Bladder microvascular endothelial cell (primary cell): ENCODE data around the gene ZNF625. TPM values are rescaled to one million over a fixed set of nuclear protein-coding genes. Genes with fewer than 3 reads are reported as not detected.

Experiments
- total RNA-seq: library from RNA; depleted of rRNA; stranded (reverse); fragments of >200 nt; gene quantifications from 2 replicates; pipeline ENCODE4 v1.2.3, GENCODE V29; 2014

ZNF625 gene
- total RNA-seq: 6.8 and 12.3 TPM in 2 replicates

DNA sequence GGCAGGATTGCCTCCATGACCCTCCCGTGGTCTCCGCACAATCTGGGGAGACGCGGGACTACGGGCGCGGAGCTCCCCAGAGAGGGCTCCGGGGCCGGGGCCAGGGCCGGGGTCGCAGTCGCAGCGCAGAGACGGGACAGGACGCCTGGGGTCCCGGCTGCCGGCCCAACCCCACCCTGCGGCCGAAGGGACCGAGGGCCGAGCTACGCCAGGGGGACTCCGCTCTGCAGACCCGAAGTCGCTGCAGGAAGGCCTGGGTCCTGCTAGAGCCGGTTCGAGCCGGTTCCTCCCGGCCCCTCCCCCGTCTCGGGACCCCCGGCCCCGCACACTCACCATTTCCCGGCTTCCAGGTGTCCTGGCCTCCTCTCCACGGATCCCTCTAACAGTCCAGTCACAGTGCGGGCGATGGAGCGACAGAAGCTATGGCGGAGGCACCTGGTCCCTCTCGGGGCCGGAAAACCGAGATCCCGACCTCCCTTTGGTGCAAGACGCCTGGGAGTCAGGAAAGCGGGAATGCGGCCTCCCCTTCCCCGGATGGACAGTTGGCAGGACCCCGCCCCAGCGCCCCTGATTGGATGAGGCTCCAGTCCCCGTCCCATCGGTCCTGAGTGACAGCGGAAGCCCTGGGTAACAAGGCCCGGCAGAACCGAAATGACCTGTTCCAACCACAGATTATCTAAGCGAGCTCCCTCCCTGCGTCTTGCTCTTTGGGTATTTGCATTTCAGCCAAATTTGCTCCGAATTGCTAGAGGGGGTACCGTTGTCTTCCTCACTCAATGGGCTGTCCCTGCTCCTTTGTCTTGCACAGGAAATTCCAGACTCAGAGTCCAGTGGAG, at the start of gene ZNF625:
Gene ZNF625 (minus strand): TSS at position 512 of the 836 bp plus-strand sequence. CDS start 176 bp downstream, at position 336.

DNA sequence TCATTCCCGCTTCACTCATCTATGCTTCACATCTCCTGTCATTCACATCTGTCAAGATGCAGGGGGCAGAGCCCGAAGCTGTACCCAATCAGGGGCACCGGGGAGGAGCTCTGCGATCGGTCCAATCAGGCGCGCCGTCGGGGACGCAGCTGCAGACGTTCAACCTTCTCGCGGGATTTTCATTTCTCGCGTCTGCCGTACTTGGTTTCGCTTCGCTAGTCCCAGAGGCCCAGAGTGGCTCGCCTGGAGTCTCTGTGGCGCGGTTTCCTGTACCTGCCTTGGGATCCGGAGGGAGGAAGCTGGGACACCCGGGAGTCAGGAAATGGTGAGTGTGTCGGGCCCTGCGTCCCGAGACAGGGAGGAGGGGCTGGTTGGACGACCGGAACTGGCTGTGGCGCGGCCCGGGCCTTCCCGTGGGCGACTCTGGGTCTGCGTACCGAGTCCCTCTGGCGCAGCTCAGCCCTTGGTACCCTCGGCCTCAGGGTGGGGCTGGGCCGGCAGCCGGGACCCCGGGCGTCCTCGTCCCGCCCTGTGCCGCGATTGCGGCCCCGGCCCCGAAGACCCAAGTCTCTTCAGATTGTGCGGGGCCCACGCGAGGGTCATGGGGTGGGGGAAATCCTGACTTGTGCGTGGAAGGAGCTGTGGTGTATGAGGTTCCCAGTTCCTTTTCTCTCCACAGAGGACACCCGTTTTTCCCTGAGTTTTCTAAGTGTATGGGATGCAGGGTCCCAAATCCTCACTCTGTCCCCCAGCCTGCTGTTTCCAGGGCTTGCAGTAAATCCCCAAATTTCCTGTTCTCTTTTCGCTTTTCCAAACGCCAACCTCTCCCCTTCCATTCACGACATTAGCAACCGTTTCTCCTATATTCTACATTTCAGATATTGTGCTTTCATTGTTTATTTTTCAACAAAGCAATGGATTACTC, 6.6 kb upstream of the ZNF625 start, which contains the start of gene ZNF136:
Gene ZNF136 (plus strand): TSS at position 215 of the 925 bp plus-strand sequence. CDS start 108 bp downstream, at position 323.

DNA sequence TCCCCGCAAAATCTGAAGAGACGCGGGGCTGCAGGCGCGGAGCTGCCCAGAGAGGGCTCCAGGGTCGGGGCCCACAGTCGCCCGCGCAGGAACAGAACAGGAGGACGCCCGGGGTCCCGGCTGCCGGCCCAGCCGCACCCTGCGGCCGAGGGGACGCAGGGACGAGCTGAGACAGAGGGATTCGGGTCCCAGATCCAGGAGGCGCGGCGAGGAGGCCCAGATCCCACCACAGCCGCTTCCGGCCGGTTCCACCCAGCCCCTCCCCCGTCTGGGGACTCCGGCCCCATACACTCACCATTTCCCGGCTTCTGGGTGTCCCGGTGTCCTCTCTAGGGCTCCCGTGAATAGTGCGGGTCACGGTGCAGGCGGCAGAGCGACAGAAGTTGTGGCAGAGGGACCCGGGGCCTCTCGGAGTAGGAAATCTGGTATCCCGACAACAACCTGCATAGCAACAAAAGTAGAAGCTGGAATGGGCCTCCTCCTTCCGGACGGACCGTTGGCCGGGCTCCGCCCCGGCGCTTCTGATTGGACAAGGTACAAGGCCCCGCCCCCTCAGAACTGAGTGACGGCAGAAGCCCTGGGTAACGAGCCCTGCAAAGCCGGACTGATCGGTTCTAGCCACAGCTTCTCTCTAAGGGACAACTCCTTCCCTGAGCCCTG, 16.5 kb downstream of the ZNF625 start, which contains the start of gene ZNF20:
Gene ZNF20 (minus strand): TSS at position 466 of the 660 bp plus-strand sequence. CDS start 168 bp downstream, at position 298.

Other genes starting within 250 kb of the ZNF625 start
- 5.0 and 10.6 TPM in 2 replicates for gene ZNF700, start 231.6 kb downstream of the ZNF625 start, total RNA-seq
- 1.1 and 2.1 TPM in 2 replicates for gene ZNF763, start 191.7 kb downstream of the ZNF625 start, total RNA-seq
- gene ZNF433, start 121.1 kb downstream of the ZNF625 start, total RNA-seq: 1.6 and 2.0 TPM in 2 replicates
- gene ZNF878, start 103.8 kb downstream of the ZNF625 start, total RNA-seq: 0.31 and 0.32 TPM in 2 replicates
- gene ZNF844, start 92.0 kb downstream of the ZNF625 start, total RNA-seq: 2.3 and 3.4 TPM in 2 replicates
- gene ZNF20, start 16.4 kb downstream of the ZNF625 start, total RNA-seq: 2.3 and 3.8 TPM in 2 replicates
- gene ZNF136, start 6.4 kb upstream of the ZNF625 start, total RNA-seq: 2.6 and 7.5 TPM in 2 replicates
- gene ZNF44, start 138.1 kb upstream of the ZNF625 start, total RNA-seq: 6.0 and 8.0 TPM in 2 replicates
- 2.4 and 2.7 TPM in 2 replicates for gene ZNF563, start 176.9 kb upstream of the ZNF625 start, total RNA-seq
- 2.3 and 2.9 TPM in 2 replicates for gene ZNF442, start 208.9 kb upstream of the ZNF625 start, total RNA-seq
- gene ZNF799, start 244.5 kb upstream of the ZNF625 start, total RNA-seq: 5.2 and 7.0 TPM in 2 replicates